OCI-LY3 (cell line): Measurements from ENCODE around the gene GSG1L.

ENCODE experiments used
- H2AFZ ChIP-seq: fragments of 200-600, 300-600 bp; shearing (Covaris generic); 2 replicates; pipeline ENCODE4 v1.6.0; 2014; ENCODE audit warnings: antibody characterized with exemption, low read depth, low read length
- H3K27ac ChIP-seq: fragments of 200-600, 300-600 bp; sonication (generic); 2 replicates; pipeline ENCODE4 v1.5.1; 2014; ENCODE audit warnings: mild to moderate bottlenecking, low read length, moderate library complexity, mixed read lengths
- H3K27me3 ChIP-seq: fragments of 200-600, 300-600 bp; sonication (generic); 2 replicates; pipeline ENCODE4 v1.6.1; 2014; ENCODE audit warnings: low read depth, low read length, mixed read lengths
- H3K36me3 ChIP-seq: fragments of 200-600, 300-600 bp; sonication (generic); replicated peaks from 2 replicates; pipeline ENCODE3; 2014; ENCODE audit warnings: low read depth, low read length, mixed read lengths
- H3K4me1 ChIP-seq: fragments of 300-600, 200-600 bp; sonication (generic); 2 replicates; pipeline ENCODE4 v1.6.1; 2014; ENCODE audit warnings: low read length, mixed read lengths
- H3K4me2 ChIP-seq: fragments of 200-600, 300-600 bp; sonication (generic); 2 replicates; pipeline ENCODE4 v1.6.1; 2014; ENCODE audit warnings: low read length, mixed read lengths
- H3K4me3 ChIP-seq: fragments of 300-600, 200-600 bp; sonication (generic); 2 replicates; pipeline ENCODE4 v1.5.1; 2014; ENCODE audit warnings: antibody characterized with exemption, mild to moderate bottlenecking, low read length, moderate library complexity
- H3K79me2 ChIP-seq: fragments of 300-600, 200-600 bp; shearing (Covaris generic); 2 replicates; pipeline ENCODE4 v1.6.1; 2014; ENCODE audit warnings: mild to moderate bottlenecking, low read length, mixed read lengths
- H3K9ac ChIP-seq: fragments of 300-600, 200-600 bp; shearing (Covaris generic); 2 replicates; pipeline ENCODE4 v1.6.0; 2014; ENCODE audit warnings: mild to moderate bottlenecking, low read length, moderate library complexity
- H3K9me3 ChIP-seq: fragments of 200-600, 300-600 bp; shearing (Covaris generic); 2 replicates; pipeline ENCODE4 v1.6.1; 2014; ENCODE audit warnings: low read length, mixed read lengths; ENCODE audit not compliant: insufficient read depth
- H4K20me1 ChIP-seq: fragments of 200-600, 300-600 bp; sonication (generic); 2 replicates; pipeline ENCODE4 v1.6.1; 2016; ENCODE audit warnings: low read length, mixed read lengths; ENCODE audit not compliant: insufficient read depth
- CTCF ChIP-seq: fragments of 200-600, 300-600 bp; sonication (generic); IDR thresholded peaks from 2 replicates; pipeline ENCODE4 v1.5.1; 2014; ENCODE audit warnings: antibody characterized with exemption, low read length, low read depth
- EZH2phosphoT487 ChIP-seq: fragments of 200-600 bp; shearing (Covaris generic); IDR thresholded peaks from 2 replicates; pipeline ENCODE4 v1.6.1; 2018; ENCODE audit warnings: antibody characterized with exemption, mixed run types, low read depth

GSG1L gene

GRCh38 chr16:27742333-27742732 is 321.2 kb downstream of the GSG1L start:
- no peaks in the 10 kb centered on the region for H4K20me1 ChIP-seq
- no peaks in the 10 kb centered on the region for H3K79me2 ChIP-seq
- no peak overlapping the region for H3K4me2 ChIP-seq
- no peak overlapping the region for H3K27ac ChIP-seq
- TF ChIP-seq EZH2phosphoT487 (no peak), CTCF (no peak)
- H3K9me3 ChIP-seq: no peaks in the 10 kb centered on the region
- no peaks in the 10 kb centered on the region for H3K27me3 ChIP-seq
- no peak overlapping the region for H3K9ac ChIP-seq
- no peak overlapping the region for H3K4me3 ChIP-seq
- no peaks in the 10 kb centered on the region for H3K36me3 ChIP-seq
- H2AFZ ChIP-seq: no peak overlapping the region
- no peaks in the 10 kb centered on the region for H3K4me1 ChIP-seq

- H3K27ac ChIP-seq: no peak overlapping the region
- no peak overlapping the region for H3K4me2 ChIP-seq
- no peaks in the 10 kb centered on the region for H4K20me1 ChIP-seq
- no peaks in the 10 kb centered on the region for H3K36me3 ChIP-seq
- H2AFZ ChIP-seq: no peak overlapping the region
- no peak overlapping the region for H3K9ac ChIP-seq
- H3K27me3 ChIP-seq: no peaks in the 10 kb centered on the region
- H3K4me3 ChIP-seq: no peak overlapping the region
- H3K9me3 ChIP-seq: no peaks in the 10 kb centered on the region
- H3K4me1 ChIP-seq: no peaks in the 10 kb centered on the region
- TF ChIP-seq CTCF (no peak), EZH2phosphoT487 (no peak)
- no peaks in the 10 kb centered on the region for H3K79me2 ChIP-seq
Observed at GRCh38 chr16:27740496-27741201, 322.9 kb downstream of the GSG1L start.

GRCh38 chr16:27739606-27740357 is 323.7 kb downstream of the GSG1L start:
- H3K79me2 ChIP-seq: no peaks in the 10 kb centered on the region
- H3K36me3 ChIP-seq: no peaks in the 10 kb centered on the region
- H3K9me3 ChIP-seq: no peaks in the 10 kb centered on the region
- no peak overlapping the region for H3K4me3 ChIP-seq
- H3K4me1 ChIP-seq: no peaks in the 10 kb centered on the region
- no peak overlapping the region for H3K4me2 ChIP-seq
- no peak for TF ChIP-seq EZH2phosphoT487
- TF ChIP-seq CTCF: no peak
- H3K27me3 ChIP-seq: no peaks in the 10 kb centered on the region
- H3K27ac ChIP-seq: no peak overlapping the region
- no peaks in the 10 kb centered on the region for H4K20me1 ChIP-seq
- no peak overlapping the region for H2AFZ ChIP-seq
- H3K9ac ChIP-seq: no peak overlapping the region

GRCh38 chr16:27738596-27738995 is 324.9 kb downstream of the GSG1L start:
- H3K9ac ChIP-seq: no peak overlapping the region
- no peak overlapping the region for H3K4me3 ChIP-seq
- H3K4me2 ChIP-seq: no peak overlapping the region
- H3K9me3 ChIP-seq: no peaks in the 10 kb centered on the region
- no peaks in the 10 kb centered on the region for H3K79me2 ChIP-seq
- H3K27ac ChIP-seq: no peak overlapping the region
- no peak for TF ChIP-seq CTCF
- TF ChIP-seq EZH2phosphoT487: no peak
- no peaks in the 10 kb centered on the region for H3K4me1 ChIP-seq
- no peaks in the 10 kb centered on the region for H3K27me3 ChIP-seq
- H3K36me3 ChIP-seq: no peaks in the 10 kb centered on the region
- H4K20me1 ChIP-seq: no peaks in the 10 kb centered on the region
- no peak overlapping the region for H2AFZ ChIP-seq
